ENCODE measurements around the gene NEURL3.

Gene NEURL3

DNA sequence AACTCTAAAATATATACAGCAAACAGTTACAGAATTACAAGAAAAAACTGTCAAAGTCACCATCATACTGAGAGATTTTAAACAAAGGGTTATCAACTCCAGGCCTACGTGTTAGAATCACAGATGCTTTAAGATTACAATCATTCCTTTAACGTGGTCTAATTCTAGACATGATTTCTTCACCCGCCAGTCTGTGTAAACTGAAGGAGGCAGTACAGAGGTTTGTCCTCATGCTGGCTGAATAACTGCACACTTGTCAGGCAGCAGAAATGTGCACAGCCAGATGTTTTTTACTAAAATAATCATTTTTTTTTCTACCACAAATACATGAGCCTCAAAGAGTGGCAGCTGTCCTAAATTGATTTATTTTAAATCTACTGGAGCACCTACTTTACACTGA is 15.5 kb upstream of the NEURL3 start:
- Histone ChIP-seq H3K4me1 (ENCODE audit: control insufficient read depth, insufficient read depth, low read length) (no peaks in the 10 kb centered on the region), H3K4me3 (ENCODE audit: low read length) (no peak overlapping the region), H3K9ac (ENCODE audit: low read length) (no peak overlapping the region), H3K27ac (ENCODE audit: low read depth, low read length) (no peak overlapping the region), H3K36me3 (ENCODE audit: control insufficient read depth, insufficient read depth, low read length) (no peaks in the 10 kb centered on the region), H3K27me3 (ENCODE audit: control insufficient read depth, insufficient read depth, low read length) (no peaks in the 10 kb centered on the region)

DNA sequence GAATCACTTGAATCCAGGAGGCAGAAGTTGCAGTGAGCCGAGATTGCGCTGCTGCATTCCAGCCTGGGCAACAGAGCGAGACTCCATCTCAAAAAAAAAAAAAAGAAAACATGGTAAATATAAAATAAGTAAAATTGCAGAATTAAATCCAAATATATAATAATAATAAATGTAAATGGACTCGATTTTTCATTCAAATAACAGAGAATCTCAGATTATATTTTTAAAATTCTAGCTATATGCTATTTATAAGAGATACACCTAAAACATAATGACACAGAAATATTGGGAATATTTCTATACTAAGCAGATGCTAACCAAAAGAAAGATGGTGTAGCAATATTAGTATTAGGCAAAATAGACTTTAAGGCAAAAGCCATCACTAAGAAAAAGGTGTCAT is 15.1 kb upstream of the NEURL3 start:
- H3K4me1 ChIP-seq (ENCODE audit: control insufficient read depth, insufficient read depth, low read length): no peaks in the 10 kb centered on the region
- no peaks in the 10 kb centered on the region for H3K36me3 ChIP-seq (ENCODE audit: control insufficient read depth, insufficient read depth, low read length)
- no peak overlapping the region for H3K4me3 ChIP-seq (ENCODE audit: low read length)
- H3K27ac ChIP-seq (ENCODE audit: low read depth, low read length): no peak overlapping the region
- no peaks in the 10 kb centered on the region for H3K27me3 ChIP-seq (ENCODE audit: control insufficient read depth, insufficient read depth, low read length)
- H3K9ac ChIP-seq (ENCODE audit: low read length): no peak overlapping the region

DNA sequence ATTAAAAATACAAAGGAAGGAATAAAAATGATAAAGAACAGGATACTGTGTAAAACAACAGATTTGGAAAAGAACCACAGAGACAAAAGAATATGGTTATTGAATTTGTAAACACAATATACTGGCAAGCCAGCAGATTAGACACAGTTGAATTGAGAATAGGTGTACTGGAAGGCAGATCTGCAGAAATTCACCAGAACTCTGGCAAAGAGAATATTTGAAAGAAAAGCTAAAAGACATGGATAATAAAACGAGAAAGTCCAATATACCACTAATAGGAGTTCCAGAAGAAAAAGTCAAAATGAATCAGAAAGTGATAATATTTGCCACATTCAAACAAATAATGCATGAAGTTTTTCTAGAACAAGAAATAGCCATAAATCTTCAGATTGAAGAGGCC is 11.9 kb upstream of the NEURL3 start:
- Histone ChIP-seq H3K4me1 (ENCODE audit: control insufficient read depth, insufficient read depth, low read length) (no peaks in the 10 kb centered on the region), H3K4me3 (ENCODE audit: low read length) (no peak overlapping the region), H3K9ac (ENCODE audit: low read length) (no peak overlapping the region), H3K36me3 (ENCODE audit: control insufficient read depth, insufficient read depth, low read length) (no peaks in the 10 kb centered on the region), H3K27ac (ENCODE audit: low read depth, low read length) (no peak overlapping the region), H3K27me3 (ENCODE audit: control insufficient read depth, insufficient read depth, low read length) (no peaks in the 10 kb centered on the region)

GRCh38 chr2:96514521-96514920 is 9.4 kb upstream of the NEURL3 start:
- no peaks in the 10 kb centered on the region for H3K27me3 ChIP-seq (ENCODE audit: control insufficient read depth, insufficient read depth, low read length)
- no peak overlapping the region for H3K4me3 ChIP-seq (ENCODE audit: low read length)
- H3K27ac ChIP-seq (ENCODE audit: low read depth, low read length): no peak overlapping the region
- no peaks in the 10 kb centered on the region for H3K36me3 ChIP-seq (ENCODE audit: control insufficient read depth, insufficient read depth, low read length)
- no peaks in the 10 kb centered on the region for H3K4me1 ChIP-seq (ENCODE audit: control insufficient read depth, insufficient read depth, low read length)
- H3K9ac ChIP-seq (ENCODE audit: low read length): no peak overlapping the region

DNA sequence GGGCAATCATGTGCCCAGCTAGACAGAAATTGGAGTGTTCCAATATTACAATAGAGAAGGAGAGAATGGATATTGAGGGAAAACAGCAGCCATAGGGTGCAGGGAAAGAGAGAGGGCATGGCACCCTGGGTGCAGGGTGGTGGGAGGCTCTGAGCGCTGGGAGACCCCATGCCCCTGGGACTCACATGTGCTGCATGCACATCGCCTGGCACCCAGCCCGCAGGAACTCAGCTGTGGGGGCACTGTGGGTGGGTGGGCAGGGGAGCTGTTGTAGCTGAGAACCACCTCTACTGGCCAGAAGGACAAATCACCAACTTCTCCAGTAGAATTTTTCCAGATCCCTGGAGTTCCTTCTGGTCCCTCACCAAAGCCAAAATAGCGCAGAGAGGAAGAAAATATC is 7.2 kb upstream of the NEURL3 start:
- Histone ChIP-seq H3K4me3 (ENCODE audit: low read length) (no peak overlapping the region), H3K27ac (ENCODE audit: low read depth, low read length) (no peak overlapping the region), H3K36me3 (ENCODE audit: control insufficient read depth, insufficient read depth, low read length) (no peaks in the 10 kb centered on the region), H3K27me3 (ENCODE audit: control insufficient read depth, insufficient read depth, low read length) (no peaks in the 10 kb centered on the region), H3K9ac (ENCODE audit: low read length) (no peak overlapping the region), H3K4me1 (ENCODE audit: control insufficient read depth, insufficient read depth, low read length) (no peaks in the 10 kb centered on the region)

GRCh38 chr2:96511851-96512250 is 6.7 kb upstream of the NEURL3 start:
- H3K36me3 ChIP-seq (ENCODE audit: control insufficient read depth, insufficient read depth, low read length): no peaks in the 10 kb centered on the region
- no peak overlapping the region for H3K27ac ChIP-seq (ENCODE audit: low read depth, low read length)
- no peak overlapping the region for H3K9ac ChIP-seq (ENCODE audit: low read length)
- no peaks in the 10 kb centered on the region for H3K27me3 ChIP-seq (ENCODE audit: control insufficient read depth, insufficient read depth, low read length)
- no peaks in the 10 kb centered on the region for H3K4me1 ChIP-seq (ENCODE audit: control insufficient read depth, insufficient read depth, low read length)
- H3K4me3 ChIP-seq (ENCODE audit: low read length): no peak overlapping the region

DNA sequence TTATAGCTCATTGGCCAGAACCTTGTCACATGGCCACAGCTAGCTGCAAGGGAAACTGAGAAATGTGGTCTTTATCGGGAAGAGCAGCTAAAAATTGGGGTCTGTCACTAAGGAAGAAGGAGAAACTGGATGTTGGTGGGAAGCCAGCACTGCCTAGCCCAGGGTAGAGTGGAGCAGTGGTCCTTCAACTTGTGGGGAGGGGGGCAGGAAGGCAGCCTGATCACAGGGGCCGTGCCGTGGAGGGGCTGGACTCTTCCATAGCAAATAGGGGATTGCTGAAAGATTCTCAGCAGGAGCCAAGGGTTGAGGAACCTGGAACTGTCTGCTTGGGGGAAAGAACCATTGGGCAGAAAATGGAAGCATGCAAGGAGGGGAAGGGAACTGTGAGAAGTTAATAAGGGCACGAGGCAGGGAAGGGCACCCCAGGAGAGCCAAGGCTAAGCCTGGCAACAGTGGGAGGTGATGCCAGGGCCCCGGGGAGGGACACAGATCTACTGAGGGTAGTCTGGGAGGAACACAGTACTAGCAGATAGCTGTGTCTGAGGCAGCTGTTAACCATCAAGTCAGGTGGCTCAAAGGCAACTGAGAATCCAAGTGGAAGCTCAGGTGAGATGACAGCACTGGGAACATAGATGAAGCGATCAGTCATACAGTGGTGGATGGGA is 5.9 kb upstream of the NEURL3 start:
- H3K27ac ChIP-seq (ENCODE audit: low read depth, low read length): no peak overlapping the region
- no peak overlapping the region for H3K9ac ChIP-seq (ENCODE audit: low read length)
- H3K36me3 ChIP-seq (ENCODE audit: control insufficient read depth, insufficient read depth, low read length): no peaks in the 10 kb centered on the region
- no peaks in the 10 kb centered on the region for H3K4me1 ChIP-seq (ENCODE audit: control insufficient read depth, insufficient read depth, low read length)
- H3K27me3 ChIP-seq (ENCODE audit: control insufficient read depth, insufficient read depth, low read length): no peaks in the 10 kb centered on the region
- no peak overlapping the region for H3K4me3 ChIP-seq (ENCODE audit: low read length)

DNA sequence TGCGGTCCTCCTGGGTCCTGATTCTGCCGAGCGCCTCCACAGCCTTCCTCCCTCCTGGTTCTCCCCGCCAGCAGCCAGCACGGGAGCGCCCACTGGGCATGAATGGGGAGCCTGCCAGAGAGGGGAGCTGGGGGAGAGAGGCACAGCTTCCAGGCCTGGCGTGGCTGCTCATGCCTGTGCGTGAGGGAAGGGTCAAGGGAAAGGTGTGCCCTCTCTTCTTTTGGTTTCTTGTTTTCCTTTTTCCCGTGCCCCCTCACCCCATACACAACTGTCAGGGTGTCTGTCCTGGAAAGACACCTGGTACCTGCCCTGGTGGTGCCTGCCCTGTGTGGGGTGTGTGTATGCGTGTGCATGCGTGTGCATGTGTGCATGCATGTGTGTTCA is 4.7 kb upstream of the NEURL3 start:
- H3K9ac ChIP-seq (ENCODE audit: low read length): no peak overlapping the region
- no peaks in the 10 kb centered on the region for H3K4me1 ChIP-seq (ENCODE audit: control insufficient read depth, insufficient read depth, low read length)
- H3K4me3 ChIP-seq (ENCODE audit: low read length): no peak overlapping the region
- no peaks in the 10 kb centered on the region for H3K27me3 ChIP-seq (ENCODE audit: control insufficient read depth, insufficient read depth, low read length)
- no peak overlapping the region for H3K27ac ChIP-seq (ENCODE audit: low read depth, low read length)
- H3K36me3 ChIP-seq (ENCODE audit: control insufficient read depth, insufficient read depth, low read length): no peaks in the 10 kb centered on the region

- Histone ChIP-seq H3K9ac (ENCODE audit: low read length) (no peak overlapping the region), H3K27ac (ENCODE audit: low read depth, low read length) (no peak overlapping the region), H3K4me3 (ENCODE audit: low read length) (no peak overlapping the region), H3K36me3 (ENCODE audit: control insufficient read depth, insufficient read depth, low read length) (no peaks in the 10 kb centered on the region), H3K27me3 (ENCODE audit: control insufficient read depth, insufficient read depth, low read length) (no peaks in the 10 kb centered on the region), H3K4me1 (ENCODE audit: control insufficient read depth, insufficient read depth, low read length) (no peaks in the 10 kb centered on the region)
Observed at GRCh38 chr2:96509114-96509846, 4.1 kb upstream of the NEURL3 start.

DNA sequence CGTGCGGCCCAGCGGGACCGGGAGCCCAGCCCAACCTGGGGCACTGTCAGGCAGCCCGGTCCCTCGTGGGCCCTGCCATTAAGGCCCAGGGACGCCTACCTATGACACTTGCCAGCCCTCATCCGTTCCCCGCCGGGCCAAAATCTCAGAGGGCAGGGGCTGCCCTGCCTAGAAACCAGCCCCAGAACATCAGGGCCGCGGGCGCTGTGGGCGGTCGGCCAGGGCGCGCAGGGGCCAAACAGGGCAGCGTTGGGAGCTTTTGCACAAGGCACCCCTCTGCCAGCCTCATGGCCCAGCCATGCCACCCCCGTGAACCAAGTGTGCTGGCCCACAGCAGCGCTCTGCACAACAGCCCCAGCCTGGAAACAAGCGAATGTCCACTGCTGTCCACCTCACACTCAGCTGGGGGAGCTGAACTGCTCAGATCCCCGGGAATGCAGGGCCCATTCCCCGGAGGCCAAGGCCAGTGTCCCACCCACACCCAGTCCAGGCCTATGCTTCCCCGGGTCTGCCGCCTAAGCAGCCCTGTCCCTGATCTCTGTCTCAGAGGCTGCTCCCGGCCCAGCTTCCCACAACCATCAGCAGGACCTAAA is 3.5 kb upstream of the NEURL3 start:
- Histone ChIP-seq H3K27ac (ENCODE audit: low read depth, low read length) (no peak overlapping the region), H3K27me3 (ENCODE audit: control insufficient read depth, insufficient read depth, low read length) (no peaks in the 10 kb centered on the region), H3K4me3 (ENCODE audit: low read length) (peak overlapping the region; percentile 39), H3K36me3 (ENCODE audit: control insufficient read depth, insufficient read depth, low read length) (no peaks in the 10 kb centered on the region), H3K9ac (ENCODE audit: low read length) (no peak overlapping the region), H3K4me1 (ENCODE audit: control insufficient read depth, insufficient read depth, low read length) (no peaks in the 10 kb centered on the region)

DNA sequence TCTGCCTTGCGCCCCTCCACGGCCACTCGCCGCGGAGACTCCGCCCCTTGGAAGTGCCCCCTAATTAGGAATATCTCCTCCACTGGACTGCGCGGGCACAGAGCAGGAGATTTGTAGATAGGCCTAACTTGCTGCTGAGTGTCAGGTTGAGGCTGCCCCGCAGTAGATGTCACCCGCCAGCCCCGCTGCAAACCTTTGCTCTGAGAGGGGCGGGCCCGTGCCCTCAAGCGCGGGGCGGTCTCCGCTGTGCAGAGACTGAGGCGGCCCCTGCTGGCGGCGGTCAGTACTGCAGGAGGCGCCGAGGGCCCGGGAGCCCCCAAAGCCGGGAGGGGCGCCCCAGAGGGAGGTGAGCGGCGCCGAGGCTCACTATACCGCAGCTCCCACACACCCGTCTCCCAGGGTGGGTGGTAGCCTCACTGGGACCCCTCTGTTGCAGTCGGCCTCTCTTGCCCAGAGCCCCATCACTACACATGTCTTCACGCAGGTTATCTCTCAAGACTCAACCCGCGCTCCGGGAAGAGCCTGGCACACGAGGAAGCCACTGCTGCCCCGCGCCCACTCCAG is 2.9 kb upstream of the NEURL3 start:
- Histone ChIP-seq H3K36me3 (ENCODE audit: control insufficient read depth, insufficient read depth, low read length) (no peaks in the 10 kb centered on the region), H3K27me3 (ENCODE audit: control insufficient read depth, insufficient read depth, low read length) (no peaks in the 10 kb centered on the region), H3K4me1 (ENCODE audit: control insufficient read depth, insufficient read depth, low read length) (no peaks in the 10 kb centered on the region), H3K27ac (ENCODE audit: low read depth, low read length) (no peak overlapping the region), H3K9ac (ENCODE audit: low read length) (no peak overlapping the region), H3K4me3 (ENCODE audit: low read length) (peak overlapping the region; percentile 54)

DNA sequence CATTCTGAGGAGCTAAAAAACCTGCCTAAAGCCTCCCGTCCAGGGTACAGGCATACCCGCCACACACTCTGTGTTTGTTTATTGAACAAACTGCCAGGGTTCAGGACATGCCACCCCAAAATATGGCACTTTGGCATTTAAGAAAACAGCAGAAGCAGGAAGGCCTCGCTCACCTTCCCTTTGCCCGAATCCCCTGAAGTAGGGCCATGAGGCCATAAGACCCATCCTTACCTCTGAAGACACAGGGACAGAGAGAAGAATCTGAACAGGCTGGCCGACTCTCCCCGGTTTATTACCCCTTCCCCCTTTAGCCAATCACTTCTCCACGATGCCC is 1.7 kb upstream of the NEURL3 start:
- H3K27me3 ChIP-seq (ENCODE audit: control insufficient read depth, insufficient read depth, low read length): peaks cover 3% of the 10 kb centered on the region
- no peaks in the 10 kb centered on the region for H3K4me1 ChIP-seq (ENCODE audit: control insufficient read depth, insufficient read depth, low read length)
- H3K9ac ChIP-seq (ENCODE audit: low read length): no peak overlapping the region

More for the DNA sequence above, 1.7 kb upstream of the NEURL3 start:
- Histone ChIP-seq H3K4me3 (ENCODE audit: low read length) (no peak overlapping the region), H3K36me3 (ENCODE audit: control insufficient read depth, insufficient read depth, low read length) (no peaks in the 10 kb centered on the region), H3K27ac (ENCODE audit: low read depth, low read length) (no peak overlapping the region)

Measured in rectal smooth muscle tissue (tissue), 1 donor.